ENCODE data around the gene NRL. TPM values are rescaled to one million over a fixed set of nuclear protein-coding genes. Genes with fewer than 3 reads are reported as not detected.

NRL gene
- total RNA-seq, 1 donor from 2014 or later: 0.48 TPM

DNA sequence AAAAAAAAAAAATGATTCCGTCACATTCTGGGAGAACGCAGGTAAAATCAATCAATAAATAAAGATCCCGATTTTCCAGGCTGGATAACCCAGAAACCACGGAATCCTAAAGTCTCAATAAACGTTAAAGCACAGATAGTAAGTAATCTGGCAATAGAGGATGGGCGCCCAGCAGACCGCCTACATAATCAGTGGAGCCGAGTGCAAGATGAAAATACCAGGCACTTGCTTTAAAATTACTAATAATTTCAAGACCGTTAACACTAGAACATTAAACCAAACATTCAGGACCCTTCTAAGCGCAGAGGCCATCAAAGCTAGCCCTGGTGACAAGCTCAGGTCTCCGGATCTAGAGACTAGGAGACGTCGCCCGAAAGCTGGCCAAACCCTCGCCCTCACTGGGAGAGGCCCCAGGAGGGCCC is 1.4 kb downstream of the NRL start:
- no peaks in the 10 kb centered on the region for H4K20me1 ChIP-seq (ENCODE audit: insufficient read depth, low read length)
- Mint-ChIP-seq H3K4me1 (ENCODE audit: low read depth, unreplicated experiment) (peaks cover 9% of the 10 kb centered on the region), H3K9me3 (ENCODE audit: unreplicated experiment) (no peaks in the 10 kb centered on the region), H3K27ac (ENCODE audit: unreplicated experiment) (peak overlapping the region; percentile 98), H3K4me3 (ENCODE audit: unreplicated experiment) (peak overlapping the region; percentile 94), H3K27me3 (ENCODE audit: low read depth, unreplicated experiment) (no peaks in the 10 kb centered on the region), H3K36me3 (ENCODE audit: low read depth, unreplicated experiment) (peaks cover 9% of the 10 kb centered on the region)
- H3K4me1 ChIP-seq (ENCODE audit: insufficient read depth, low read length): peaks cover 13% of the 10 kb centered on the region
- peak overlapping the region; percentile 93 for H3K9ac ChIP-seq (ENCODE audit: low read length)
- H3K4me3 ChIP-seq (ENCODE audit: insufficient read depth, low read depth, low read length): peak overlapping the region; percentile 88
- TF ChIP-seq, protein P1, sequence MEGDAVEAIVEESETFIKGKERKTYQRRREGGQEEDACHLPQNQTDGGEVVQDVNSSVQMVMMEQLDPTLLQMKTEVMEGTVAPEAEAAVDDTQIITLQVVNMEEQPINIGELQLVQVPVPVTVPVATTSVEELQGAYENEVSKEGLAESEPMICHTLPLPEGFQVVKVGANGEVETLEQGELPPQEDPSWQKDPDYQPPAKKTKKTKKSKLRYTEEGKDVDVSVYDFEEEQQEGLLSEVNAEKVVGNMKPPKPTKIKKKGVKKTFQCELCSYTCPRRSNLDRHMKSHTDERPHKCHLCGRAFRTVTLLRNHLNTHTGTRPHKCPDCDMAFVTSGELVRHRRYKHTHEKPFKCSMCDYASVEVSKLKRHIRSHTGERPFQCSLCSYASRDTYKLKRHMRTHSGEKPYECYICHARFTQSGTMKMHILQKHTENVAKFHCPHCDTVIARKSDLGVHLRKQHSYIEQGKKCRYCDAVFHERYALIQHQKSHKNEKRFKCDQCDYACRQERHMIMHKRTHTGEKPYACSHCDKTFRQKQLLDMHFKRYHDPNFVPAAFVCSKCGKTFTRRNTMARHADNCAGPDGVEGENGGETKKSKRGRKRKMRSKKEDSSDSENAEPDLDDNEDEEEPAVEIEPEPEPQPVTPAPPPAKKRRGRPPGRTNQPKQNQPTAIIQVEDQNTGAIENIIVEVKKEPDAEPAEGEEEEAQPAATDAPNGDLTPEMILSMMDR (IDR thresholded peaks at IDR 0.05; ENCODE audit: insufficient read depth, low read depth, low read length): no peak
- no peak for TF ChIP-seq EZH2 (IDR thresholded peaks at IDR 0.05; ENCODE audit: insufficient read depth, low read length)
- H3K36me3 ChIP-seq (ENCODE audit: insufficient read depth, low read length): peaks cover 5% of the 10 kb centered on the region
- DNase-seq (ENCODE audit: low read depth): no peak
- H3K27me3 ChIP-seq (ENCODE audit: insufficient read depth, low read length): no peaks in the 10 kb centered on the region
- no peak for FAIRE-seq
- H3K79me2 ChIP-seq (ENCODE audit: insufficient read depth, low read length): peaks cover 7% of the 10 kb centered on the region
- peak overlapping the region; percentile 99 for H3K27ac ChIP-seq (ENCODE audit: low read depth, low read length)
- H3K9me3 ChIP-seq (ENCODE audit: insufficient read depth, low read depth, low read length): no peaks in the 10 kb centered on the region
- peak overlapping the region; percentile 97 for H2AFZ ChIP-seq (ENCODE audit: low read depth, low read length)
- H3K4me2 ChIP-seq (ENCODE audit: low read length): peak overlapping the region; percentile 97

DNA sequence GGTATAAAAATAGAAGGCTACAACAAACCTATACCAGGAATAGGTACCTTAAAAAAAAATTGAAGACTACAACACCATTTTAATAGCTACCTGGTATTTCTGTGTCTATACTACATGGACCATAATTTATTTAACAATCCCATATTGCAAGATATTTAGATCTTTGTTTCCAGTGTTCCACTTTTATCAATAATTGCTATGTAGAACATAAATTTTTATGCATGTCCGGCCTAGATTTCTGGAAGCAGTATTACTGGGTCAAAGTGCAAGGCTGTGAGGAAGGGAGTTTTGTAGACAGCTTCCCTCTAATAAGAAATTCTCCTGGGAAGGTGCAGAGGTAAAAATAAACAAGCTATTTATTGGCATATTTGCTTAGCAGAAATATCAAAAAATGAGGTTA is 4.2 kb downstream of the NRL start:
- Histone ChIP-seq H3K9me3 (ENCODE audit: insufficient read depth, low read depth, low read length) (no peaks in the 10 kb centered on the region), H3K36me3 (ENCODE audit: insufficient read depth, low read length) (no peaks in the 10 kb centered on the region), H2AFZ (ENCODE audit: low read depth, low read length) (no peak overlapping the region), H4K20me1 (ENCODE audit: insufficient read depth, low read length) (no peaks in the 10 kb centered on the region), H3K9ac (ENCODE audit: low read length) (no peak overlapping the region), H3K4me2 (ENCODE audit: low read length) (no peak overlapping the region), H3K4me1 (ENCODE audit: insufficient read depth, low read length) (peaks cover 9% of the 10 kb centered on the region), H3K4me3 (ENCODE audit: insufficient read depth, low read depth, low read length) (no peak overlapping the region), H3K27ac (ENCODE audit: low read depth, low read length) (no peak overlapping the region), H3K79me2 (ENCODE audit: insufficient read depth, low read length) (no peaks in the 10 kb centered on the region), H3K27me3 (ENCODE audit: insufficient read depth, low read length) (no peaks in the 10 kb centered on the region)
- H3K4me3 Mint-ChIP-seq (ENCODE audit: unreplicated experiment): no peak overlapping the region
- no peaks in the 10 kb centered on the region for H3K27me3 Mint-ChIP-seq (ENCODE audit: low read depth, unreplicated experiment)
- FAIRE-seq (no peak), DNase-seq (ENCODE audit: low read depth) (no peak)
- no peak overlapping the region for H3K27ac Mint-ChIP-seq (ENCODE audit: unreplicated experiment)
- TF ChIP-seq, protein P1 (IDR thresholded peaks at IDR 0.05; ENCODE audit: insufficient read depth, low read depth, low read length): no peak
- TF ChIP-seq EZH2 (IDR thresholded peaks at IDR 0.05; ENCODE audit: insufficient read depth, low read length): no peak
- peaks cover 5% of the 10 kb centered on the region for H3K4me1 Mint-ChIP-seq (ENCODE audit: low read depth, unreplicated experiment)
- H3K36me3 Mint-ChIP-seq (ENCODE audit: low read depth, unreplicated experiment): no peaks in the 10 kb centered on the region
- no peaks in the 10 kb centered on the region for H3K9me3 Mint-ChIP-seq (ENCODE audit: unreplicated experiment)

DNA sequence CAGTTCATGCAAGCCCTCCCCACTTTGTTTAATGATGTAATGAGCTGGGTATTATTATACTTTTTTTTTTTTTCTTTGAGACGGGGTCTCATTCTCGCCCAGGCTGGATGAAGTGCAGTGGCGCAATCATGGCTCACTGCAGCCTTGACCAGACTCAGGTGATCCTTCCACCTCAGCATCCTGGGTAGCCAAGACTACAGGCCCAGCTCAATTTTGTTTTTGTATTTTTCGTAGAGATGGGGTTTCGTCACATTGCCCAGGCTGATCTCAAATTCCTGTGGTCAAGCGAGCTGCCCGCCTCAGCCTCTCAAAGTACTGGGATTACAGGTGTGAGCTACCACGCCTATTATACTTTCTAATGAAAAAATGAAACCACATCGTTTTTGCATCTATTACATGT is 4.7 kb downstream of the NRL start:
- Histone ChIP-seq H4K20me1 (ENCODE audit: insufficient read depth, low read length) (no peaks in the 10 kb centered on the region), H3K4me3 (ENCODE audit: insufficient read depth, low read depth, low read length) (no peak overlapping the region), H3K27me3 (ENCODE audit: insufficient read depth, low read length) (no peaks in the 10 kb centered on the region), H3K27ac (ENCODE audit: low read depth, low read length) (no peak overlapping the region), H3K9me3 (ENCODE audit: insufficient read depth, low read depth, low read length) (no peaks in the 10 kb centered on the region), H3K4me1 (ENCODE audit: insufficient read depth, low read length) (peaks cover 5% of the 10 kb centered on the region), H3K79me2 (ENCODE audit: insufficient read depth, low read length) (no peaks in the 10 kb centered on the region), H3K9ac (ENCODE audit: low read length) (no peak overlapping the region), H3K36me3 (ENCODE audit: insufficient read depth, low read length) (no peaks in the 10 kb centered on the region), H3K4me2 (ENCODE audit: low read length) (no peak overlapping the region), H2AFZ (ENCODE audit: low read depth, low read length) (no peak overlapping the region)
- H3K36me3 Mint-ChIP-seq (ENCODE audit: low read depth, unreplicated experiment): peaks cover 2% of the 10 kb centered on the region
- no peaks in the 10 kb centered on the region for H3K9me3 Mint-ChIP-seq (ENCODE audit: unreplicated experiment)
- TF ChIP-seq, protein P1 (IDR thresholded peaks at IDR 0.05; ENCODE audit: insufficient read depth, low read depth, low read length): no peak
- no peak for TF ChIP-seq EZH2 (IDR thresholded peaks at IDR 0.05; ENCODE audit: insufficient read depth, low read length)
- no peak overlapping the region for H3K4me3 Mint-ChIP-seq (ENCODE audit: unreplicated experiment)
- H3K27me3 Mint-ChIP-seq (ENCODE audit: low read depth, unreplicated experiment): no peaks in the 10 kb centered on the region
- DNase-seq (ENCODE audit: low read depth) (no peak), FAIRE-seq (no peak)
- H3K4me1 Mint-ChIP-seq (ENCODE audit: low read depth, unreplicated experiment): peaks cover 3% of the 10 kb centered on the region
- no peak overlapping the region for H3K27ac Mint-ChIP-seq (ENCODE audit: unreplicated experiment)
